HG03354 (cell line): ENCODE results near the gene P2RY6.
"Not testable (repeated sequence)": the region's sequence is repeated elsewhere in the genome, so short reads cannot be mapped to it uniquely, and the experiment has no call there.

Experiments
- ATAC-seq: cut with Tn5 transposase; IDR thresholded peaks from one replicate; pipeline ENCODE4 v1.9.1; 2021; ENCODE audit warnings: mild to moderate bottlenecking; ENCODE audit not compliant: unreplicated experiment, poor library complexity, severe bottlenecking

The P2RY6 gene, protein sequence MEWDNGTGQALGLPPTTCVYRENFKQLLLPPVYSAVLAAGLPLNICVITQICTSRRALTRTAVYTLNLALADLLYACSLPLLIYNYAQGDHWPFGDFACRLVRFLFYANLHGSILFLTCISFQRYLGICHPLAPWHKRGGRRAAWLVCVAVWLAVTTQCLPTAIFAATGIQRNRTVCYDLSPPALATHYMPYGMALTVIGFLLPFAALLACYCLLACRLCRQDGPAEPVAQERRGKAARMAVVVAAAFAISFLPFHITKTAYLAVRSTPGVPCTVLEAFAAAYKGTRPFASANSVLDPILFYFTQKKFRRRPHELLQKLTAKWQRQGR

DNA sequence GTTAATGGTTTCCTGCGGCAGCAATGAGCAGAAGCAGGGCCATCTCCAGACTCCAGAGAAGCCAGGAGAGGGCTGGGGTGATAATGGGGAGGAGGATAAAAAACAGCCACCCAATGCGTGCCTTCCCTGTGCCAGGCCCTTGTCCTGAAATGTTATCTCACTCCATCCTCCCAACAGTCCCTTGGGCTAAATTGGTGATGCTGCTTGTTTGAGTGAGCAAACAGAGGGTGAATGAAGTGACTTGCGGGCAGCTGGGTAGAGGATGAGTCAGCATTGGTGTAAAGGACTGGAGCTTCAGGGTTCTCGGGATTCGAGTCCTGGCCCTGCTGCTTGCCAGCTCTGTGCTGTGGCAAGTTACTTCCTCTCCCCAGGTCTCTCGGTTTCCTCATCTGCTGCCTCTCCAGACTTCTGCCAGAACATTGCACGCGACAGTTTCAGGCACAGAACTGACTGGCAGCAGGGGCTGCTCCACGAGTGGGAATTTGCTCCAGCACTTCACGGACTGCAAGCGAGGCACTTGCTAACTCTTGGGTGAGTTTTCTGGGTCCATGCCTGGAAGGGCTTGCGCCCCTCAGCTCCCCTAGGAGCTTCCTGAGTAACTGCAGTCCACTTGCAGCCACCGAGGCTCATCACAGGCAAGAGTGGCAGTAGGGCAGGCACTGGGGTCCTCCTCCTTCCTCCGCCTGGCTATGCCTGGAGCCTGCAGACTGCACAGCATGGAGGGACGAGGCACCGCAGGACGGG lies at the start of gene P2RY6:
Gene P2RY6, plus strand, starts transcription at position 403 of the 744 bp plus-strand sequence. CDS start 24,181 bp downstream, outside the sequence.
- no peak for ATAC-seq

DNA sequence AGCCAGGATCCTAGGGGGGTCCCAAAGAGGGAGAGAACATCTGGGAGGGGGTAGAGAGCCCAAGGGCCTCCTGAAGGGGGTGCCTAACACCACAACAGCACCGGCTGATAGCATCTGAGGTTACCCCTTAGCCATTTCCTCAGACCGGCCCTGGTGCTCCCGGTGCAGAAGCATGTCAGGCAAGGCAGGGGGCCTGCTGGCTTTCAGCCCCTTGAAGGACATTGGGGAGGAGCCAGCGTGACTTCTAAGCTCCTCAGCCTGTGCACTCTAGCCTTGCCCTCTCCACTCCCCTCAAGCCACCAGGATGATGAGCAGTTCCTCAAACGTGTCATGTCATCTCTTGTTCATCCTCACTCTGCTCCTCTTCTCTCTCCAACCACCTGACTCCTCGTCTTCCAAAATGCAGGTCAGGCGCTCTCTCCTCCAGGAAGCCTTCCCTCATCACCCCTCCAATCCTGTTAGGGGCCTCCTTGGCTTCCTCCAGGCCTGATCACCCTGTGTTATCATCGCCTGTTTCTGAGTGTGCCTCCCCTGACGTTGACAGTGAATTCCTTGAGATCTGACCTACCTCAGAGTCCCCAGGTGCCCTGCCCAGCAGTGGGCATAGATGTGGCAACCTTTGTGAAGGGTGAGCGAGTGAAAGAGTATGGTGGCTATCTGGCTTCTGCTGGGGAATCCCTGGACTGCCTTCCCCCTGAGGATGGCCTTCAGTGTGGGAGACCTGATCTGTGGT lies 48.0 kb upstream of the P2RY6 start:
- no peak for ATAC-seq

DNA sequence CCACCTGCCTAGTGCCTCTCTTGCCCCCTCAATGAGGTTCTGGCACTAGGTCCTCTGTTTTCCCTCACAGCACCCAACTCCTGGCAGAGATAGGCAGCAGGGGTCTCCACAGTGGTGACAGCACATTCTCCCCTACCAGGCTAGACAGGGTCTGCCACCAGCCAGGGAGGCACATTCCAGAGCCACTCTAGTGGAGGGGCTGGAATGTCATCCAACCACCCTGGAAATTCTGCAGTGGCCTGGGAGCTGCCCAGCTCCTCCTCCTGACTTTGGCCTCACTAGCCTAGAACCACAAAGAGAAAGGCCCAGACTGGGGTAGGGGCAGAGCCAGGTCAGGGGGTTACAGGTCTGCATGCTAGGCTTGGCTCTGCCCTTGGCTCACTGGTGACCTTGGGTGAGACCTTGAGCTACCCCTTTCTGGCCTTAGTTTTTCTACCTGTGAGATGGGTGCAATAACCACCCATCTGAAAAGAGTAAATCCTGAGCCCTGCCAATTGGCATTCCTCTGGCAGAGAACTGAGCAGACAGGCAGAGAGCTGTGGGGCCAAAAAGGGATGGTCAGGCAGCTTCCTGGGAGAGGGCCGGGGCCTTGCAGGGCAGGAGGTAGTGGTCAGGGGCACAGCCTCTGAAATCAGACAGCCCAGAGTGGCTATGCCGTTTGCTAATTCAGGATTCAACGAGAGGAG lies 47.0 kb upstream of the P2RY6 start:
- no peak for ATAC-seq

DNA sequence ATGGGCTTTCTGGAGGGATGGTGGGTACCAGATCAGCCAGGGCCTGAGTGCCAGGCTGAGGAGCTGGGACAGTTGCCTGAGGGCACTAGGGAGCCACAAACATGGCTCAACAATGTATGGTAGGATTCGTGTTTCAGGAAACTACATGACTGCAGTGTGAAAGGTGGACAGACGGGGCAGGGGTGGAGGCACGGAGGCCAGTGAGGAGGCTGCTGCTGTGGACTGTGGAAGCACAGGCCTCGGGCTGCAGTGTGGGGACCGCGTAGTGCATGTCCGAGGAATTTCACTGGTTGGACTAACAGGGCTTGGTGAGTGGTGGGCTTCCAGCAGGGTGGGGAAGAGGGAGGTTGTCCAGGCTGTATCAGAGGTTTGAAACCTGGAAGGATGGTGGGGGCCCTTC lies 46.3 kb upstream of the P2RY6 start:
- ATAC-seq: no peak

DNA sequence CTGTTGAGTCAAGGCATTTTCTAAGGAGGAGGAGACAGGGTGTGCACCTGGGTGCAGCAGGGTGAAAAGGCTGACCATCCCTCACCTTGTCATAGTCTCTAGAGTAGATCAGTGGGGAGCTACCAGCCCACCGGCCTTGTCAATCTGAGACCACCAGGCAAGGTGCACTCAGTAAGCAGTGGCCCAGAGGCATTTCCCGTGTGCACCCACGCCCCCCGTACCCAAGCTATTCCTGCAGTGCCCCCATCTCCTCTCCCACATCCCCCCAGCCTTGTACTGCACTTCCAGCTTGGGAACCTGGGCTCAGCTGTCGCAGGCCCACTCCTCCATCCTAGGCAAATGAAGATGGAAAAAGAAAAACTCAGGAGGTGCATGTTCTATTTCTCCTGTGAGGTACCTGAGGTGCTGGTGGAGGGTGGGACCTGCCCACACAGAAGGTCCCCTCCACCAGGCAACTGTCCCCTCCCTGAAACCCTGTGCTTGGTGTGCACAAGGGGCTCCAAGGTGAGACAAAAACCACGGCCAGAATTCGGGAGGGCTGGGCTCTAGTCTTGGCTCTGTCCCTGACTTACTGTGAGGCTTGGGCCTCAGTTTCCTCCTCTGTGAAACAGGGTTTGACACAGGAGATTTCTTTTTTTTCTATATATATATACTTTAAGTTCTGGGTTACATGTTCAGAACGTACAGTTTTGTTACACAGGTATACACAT lies 45.7 kb upstream of the P2RY6 start:
- ATAC-seq: no peak

DNA sequence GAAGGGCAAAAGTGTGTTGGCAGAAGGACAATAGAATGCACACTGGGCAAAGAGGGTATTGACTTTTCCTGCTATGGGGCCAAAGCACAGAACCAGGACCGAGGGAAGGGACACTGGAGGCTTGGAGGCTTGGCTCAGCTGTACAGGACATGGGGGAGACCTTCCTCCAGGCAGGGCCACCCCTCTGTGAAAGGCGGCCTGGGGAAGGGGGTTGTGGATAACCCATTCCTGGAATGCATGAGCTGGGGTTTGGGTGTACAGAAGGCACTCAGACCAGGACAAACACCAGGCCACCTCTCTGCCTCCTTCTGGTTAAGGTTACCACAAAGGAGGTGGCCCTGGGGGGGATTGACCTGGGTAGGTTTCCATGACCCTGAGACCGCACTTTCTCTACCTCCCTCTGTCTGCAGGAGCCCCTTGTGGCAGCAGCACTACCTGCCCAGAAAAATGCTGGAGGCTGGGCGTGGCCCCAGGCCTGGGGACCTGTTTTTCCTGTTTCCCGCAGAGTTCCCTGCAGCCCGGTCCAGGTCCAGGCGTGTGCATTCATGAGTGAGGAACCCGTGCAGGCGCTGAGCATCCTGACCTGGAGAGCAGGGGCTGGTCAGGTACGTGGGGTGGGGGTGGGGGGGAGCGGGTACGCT lies 44.4 kb upstream of the P2RY6 start:
- ATAC-seq: no peak

DNA sequence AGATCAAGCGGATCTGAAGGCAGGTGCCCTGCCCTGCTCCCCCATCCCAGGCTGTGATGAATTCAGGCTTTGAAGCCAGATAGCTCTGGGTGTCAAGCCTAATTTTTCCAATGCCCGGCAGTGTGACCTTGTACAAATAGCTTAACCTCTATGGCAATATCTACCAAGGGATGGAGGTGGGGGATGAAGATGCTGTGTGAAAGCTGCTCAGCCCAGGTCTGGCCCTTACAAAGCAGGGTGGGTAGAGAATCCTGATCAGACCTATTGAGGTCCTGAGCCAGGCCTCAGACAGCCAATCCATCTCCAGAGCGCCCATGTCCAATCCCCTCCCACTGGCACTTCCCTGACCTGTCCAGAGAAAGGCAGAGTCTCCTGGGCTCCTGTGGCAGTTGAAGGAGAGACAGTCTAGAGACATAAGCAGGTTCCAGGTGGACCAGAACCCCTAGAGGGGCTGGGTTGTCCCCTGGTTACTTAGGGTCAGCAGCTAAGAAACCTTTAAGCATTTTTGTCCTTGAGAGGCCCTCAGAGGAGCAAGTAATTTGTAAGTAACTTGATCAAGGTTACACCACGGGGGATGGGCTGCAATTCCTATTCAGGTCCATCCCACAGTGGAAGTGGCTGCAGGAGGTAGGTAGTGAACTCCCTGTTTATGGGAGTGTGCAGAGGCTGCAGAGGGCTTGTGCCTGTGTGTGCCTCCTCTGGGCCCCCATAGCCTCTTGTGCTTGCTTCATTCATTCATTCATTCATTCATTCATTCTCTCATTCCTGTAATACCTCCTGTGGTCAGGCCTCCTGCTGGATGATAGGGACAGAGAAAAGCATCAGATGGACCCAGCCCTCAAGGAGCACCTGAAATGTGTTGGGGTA lies 43.6 kb upstream of the P2RY6 start:
- ATAC-seq: no peak

DNA sequence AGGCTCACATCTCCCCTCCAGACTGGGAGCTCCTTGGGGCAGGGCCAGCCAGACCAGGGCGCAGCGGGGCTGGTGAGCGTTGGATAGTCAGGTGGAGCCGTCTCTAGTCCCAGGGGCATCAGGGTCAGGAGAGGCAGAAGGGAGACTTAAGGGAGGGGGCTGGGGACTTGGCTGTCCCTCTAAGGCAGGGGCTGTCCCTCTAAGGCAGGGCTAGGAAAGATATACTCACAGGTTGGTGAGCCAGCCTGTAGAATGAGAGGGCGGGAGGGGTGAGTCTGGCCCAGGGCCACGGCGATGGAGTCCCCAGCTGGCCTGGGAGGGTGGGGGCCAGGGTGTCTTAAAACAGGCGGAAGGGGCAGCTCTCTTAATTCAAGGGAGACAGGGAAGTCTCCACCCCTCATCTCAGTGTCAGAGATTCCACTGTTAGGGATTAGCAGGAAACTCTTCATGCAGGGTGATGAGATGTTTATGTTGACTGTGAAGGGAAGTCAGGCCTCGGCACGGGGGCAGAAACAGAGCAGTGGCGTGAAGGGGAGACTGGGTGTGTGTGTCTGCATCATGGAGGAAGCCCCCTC lies 42.7 kb upstream of the P2RY6 start:
- ATAC-seq: no peak

DNA sequence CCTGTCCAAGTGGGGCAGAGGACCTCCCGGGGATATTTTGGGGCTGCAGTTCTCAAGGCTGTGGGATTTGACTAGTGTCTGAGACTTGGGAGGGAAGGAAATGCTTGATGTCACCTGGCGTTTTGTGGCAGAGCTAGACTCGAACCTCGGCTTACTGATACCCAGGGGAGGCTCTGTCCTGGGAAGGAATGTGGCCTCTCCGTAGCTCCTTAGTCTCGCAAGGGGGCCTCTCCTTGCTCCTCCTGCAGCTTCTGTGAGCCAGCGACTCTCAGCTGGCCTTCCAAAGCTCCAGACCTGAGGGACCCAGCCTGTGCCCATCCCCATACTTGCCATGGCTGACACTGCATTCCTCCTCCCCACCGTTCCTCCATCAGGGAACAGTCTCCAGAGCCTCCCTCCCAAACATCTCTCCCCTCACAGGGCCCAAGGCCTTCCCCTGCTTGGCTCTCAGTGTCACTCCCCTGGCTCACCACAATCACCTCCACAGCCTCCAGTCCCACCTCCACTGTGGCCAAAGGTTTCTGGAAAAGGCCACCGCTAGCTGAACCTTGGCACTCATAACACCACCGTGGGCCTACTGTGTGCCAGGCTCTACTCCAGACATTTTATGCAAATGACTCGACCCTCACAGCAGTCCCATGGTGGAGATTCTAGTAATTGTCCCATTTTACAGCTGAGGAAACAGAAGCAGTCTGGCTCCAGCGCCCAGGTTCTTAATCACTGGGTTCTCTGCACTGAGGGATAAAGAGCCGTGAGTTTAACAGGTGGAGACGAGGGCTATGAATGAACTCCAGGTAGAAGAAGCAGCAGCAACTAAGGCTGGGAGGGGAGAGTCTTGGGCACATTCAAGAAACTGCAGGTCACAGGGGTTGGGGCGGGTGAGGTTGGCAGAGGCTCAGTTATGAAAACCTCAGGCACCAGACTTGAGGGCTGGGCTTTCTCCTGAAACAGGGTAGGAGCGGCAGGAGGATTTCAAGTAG lies 42.0 kb upstream of the P2RY6 start:
- no peak for ATAC-seq

DNA sequence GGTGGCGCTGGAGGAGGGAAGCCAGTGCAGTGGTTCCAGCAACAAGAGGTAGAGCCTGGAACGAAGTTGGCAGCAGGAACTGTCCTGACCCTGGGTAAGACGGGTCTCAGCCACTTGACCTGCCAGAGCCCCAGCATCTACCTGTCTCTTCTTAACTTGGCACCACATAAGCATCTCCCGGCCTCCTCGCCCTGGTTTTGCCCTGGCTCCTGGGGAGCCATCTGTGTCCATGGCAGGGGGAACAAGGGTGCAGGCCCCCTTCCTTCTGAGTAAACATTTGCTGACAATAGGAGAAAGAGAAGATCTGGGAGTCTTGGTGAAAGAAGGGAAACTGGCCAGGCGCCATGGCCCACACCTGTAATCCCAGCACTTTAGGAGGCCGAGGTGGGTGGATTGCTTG lies 41.2 kb upstream of the P2RY6 start:
- no peak for ATAC-seq

DNA sequence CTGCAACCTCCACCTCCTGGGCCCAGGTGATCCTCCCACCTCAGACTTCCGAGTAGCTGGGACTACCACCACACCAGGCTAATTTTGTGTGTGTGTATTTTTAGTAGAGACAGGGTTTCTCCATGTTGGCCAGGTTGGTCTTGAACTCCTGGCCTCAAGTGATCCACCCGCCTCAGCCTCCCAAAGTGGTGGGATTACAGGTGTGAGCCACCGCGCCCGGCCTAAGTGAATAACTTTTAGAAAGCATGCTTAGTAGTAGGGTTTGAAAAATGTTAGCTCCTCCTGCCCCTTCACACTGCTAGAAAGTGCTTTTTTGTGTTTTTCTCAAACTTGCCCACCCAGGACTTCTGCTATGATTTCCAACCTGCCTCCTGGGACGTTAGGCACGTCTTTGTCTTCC lies 39.7 kb upstream of the P2RY6 start:
- ATAC-seq: not testable (repeated sequence)

DNA sequence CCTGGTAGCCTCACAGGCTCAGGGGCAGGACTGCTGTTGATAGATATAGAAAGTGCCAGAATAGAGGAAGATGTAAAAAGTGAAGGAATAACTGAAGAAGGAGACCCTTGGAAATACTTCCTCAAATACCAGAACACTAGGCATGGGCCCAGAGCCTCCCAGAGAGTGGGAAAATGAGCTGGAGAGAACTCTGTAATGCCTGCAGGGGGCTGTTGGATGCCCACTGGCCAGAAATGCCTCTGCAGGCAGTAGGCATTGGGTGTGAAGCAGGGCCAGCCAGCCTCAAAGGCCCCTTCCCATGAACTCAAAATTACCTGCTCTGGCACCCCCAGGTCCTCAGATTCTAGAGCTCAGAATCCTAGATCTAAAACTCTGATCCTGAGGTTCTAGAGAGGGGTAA lies 38.9 kb upstream of the P2RY6 start:
- no peak for ATAC-seq

DNA sequence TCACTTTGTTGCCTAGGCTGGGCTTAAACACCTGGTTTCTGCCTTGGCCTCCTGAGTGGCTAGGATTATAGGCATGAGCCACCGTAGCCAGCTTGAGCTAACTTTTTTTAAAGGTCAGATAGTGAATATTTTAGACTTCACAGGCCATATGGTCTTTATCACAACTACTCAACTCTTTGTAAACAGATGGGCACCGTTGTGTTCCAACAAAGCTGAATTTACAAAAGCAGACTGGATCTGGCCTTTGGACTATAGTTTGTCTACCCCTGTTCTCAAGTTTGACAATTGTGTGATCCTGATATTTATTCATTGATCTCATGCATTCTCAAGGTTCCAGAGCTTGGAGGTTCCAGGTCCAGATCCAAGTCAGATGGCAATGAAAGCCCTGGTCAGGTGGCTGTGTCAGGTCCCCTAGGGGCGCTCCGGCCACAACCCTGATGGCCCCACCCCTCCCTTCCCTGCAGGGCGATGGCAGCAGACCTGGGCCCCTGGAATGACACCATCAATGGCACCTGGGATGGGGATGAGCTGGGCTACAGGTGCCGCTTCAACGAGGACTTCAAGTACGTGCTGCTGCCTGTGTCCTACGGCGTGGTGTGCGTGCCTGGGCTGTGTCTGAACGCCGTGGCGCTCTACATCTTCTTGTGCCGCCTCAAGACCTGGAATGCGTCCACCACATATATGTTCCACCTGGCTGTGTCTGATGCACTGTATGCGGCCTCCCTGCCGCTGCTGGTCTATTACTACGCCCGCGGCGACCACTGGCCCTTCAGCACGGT lies 38.3 kb upstream of the P2RY6 start:
- no peak for ATAC-seq

DNA sequence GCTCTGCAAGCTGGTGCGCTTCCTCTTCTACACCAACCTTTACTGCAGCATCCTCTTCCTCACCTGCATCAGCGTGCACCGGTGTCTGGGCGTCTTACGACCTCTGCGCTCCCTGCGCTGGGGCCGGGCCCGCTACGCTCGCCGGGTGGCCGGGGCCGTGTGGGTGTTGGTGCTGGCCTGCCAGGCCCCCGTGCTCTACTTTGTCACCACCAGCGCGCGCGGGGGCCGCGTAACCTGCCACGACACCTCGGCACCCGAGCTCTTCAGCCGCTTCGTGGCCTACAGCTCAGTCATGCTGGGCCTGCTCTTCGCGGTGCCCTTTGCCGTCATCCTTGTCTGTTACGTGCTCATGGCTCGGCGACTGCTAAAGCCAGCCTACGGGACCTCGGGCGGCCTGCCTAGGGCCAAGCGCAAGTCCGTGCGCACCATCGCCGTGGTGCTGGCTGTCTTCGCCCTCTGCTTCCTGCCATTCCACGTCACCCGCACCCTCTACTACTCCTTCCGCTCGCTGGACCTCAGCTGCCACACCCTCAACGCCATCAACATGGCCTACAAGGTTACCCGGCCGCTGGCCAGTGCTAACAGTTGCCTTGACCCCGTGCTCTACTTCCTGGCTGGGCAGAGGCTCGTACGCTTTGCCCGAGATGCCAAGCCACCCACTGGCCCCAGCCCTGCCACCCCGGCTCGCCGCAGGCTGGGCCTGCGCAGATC lies 37.5 kb upstream of the P2RY6 start:
- ATAC-seq: no peak

DNA sequence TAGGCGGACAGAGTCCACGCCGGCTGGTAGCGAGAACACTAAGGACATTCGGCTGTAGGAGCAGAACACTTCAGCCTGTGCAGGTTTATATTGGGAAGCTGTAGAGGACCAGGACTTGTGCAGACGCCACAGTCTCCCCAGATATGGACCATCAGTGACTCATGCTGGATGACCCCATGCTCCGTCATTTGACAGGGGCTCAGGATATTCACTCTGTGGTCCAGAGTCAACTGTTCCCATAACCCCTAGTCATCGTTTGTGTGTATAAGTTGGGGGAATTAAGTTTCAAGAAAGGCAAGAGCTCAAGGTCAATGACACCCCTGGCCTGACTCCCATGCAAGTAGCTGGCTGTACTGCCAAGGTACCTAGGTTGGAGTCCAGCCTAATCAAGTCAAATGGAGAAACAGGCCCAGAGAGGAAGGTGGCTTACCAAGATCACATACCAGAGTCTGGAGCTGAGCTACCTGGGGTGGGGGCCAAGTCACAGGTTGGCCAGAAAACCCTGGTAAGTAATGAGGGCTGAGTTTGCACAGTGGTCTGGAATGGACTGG lies 36.8 kb upstream of the P2RY6 start:
- ATAC-seq: no peak
